NCI-H774 (cell line): ENCODE results near the gene PDE10A.

Experiments
- DNase-seq: peaks from one replicate; lab custom pipeline; 2025; lab: John Stamatoyannopoulos, UW

The PDE10A gene

DNA sequence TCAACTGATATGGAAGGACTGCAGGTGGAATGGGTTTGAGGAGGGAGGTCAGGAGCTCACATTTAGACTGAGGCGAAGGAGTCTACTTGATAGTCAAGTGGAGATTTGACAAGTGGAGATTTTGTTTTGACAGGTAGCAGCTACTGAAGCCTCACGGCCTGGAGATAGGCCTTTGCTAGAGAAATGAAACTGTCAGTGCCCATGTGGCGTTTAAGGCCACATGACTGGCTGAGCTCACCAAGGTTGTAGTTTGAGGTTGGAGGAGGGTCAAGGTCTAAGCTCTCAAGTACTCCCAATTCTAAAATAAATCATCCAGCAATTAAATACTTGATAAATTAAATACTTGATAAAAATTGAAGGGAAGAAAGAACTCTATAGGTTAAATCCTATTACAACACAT, 273.5 kb downstream of the PDE10A start:
- DNase-seq: no peak

DNA sequence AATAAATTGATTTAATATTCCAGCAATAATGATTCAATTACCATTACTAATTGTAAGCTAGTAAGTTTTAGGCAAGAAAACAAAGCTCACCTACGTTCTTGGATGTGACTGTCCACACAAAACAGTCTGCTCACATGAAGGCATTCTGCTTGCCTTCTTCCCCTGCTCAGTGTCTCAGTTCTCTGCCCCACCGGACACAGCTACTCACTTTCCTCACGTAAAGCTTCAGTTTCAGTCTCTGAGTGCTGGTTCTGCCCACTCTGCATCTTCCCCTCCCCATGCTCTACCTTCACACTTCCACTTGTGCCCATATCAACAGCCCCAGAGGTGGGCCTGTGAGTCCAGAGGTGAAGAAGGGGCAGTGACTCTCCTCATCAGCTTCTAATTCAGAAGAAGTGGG, 279.7 kb downstream of the PDE10A start:
- no peak for DNase-seq

GRCh38 chr6:165376100-165376499, 286.9 kb downstream of the PDE10A start:
- DNase-seq: no peak

DNA sequence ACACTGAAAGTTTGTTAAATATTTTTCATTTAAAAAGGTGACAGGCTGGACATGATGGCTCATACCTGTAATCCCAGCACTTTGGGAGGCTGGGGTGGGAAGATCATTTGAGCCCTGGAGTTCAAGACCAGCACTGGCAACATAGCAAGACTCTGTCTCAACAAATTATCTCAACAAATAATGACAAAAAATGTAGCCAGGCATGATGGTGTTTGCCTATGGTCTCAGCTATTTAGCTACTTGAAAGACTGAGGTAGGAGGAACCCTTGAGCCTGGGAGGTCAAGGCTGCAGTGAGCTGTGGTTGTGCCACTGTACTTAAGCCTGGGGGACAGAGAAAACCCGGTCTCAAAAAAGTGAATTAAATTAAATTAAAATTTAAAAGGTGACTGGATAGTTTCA, 297.7 kb downstream of the PDE10A start:
- no peak for DNase-seq

DNA sequence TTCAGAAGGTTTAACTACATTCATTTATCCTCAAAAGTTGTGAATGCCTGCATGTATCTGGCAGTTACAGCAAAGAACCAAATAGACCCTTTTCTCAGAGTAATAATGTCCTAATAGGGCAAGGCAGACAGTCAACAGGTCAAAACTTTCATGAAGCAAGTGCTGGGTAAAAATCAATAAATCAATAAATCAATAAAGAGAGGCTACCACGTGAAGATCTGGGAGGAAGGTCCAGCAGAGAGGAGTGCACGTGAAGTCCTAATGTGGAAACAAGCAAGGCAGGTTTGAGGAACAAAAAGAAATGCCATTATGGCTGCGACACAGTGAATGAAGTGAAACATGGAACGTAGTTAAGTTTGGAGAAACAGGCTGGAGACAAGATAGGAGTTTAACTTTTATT, 317.3 kb downstream of the PDE10A start:
- no peak for DNase-seq

- no peak for DNase-seq
Observed at GRCh38 chr6:165340532-165340931, 322.5 kb downstream of the PDE10A start.

- DNase-seq: no peak
Observed at GRCh38 chr6:165325609-165326008, 337.4 kb downstream of the PDE10A start.

DNA sequence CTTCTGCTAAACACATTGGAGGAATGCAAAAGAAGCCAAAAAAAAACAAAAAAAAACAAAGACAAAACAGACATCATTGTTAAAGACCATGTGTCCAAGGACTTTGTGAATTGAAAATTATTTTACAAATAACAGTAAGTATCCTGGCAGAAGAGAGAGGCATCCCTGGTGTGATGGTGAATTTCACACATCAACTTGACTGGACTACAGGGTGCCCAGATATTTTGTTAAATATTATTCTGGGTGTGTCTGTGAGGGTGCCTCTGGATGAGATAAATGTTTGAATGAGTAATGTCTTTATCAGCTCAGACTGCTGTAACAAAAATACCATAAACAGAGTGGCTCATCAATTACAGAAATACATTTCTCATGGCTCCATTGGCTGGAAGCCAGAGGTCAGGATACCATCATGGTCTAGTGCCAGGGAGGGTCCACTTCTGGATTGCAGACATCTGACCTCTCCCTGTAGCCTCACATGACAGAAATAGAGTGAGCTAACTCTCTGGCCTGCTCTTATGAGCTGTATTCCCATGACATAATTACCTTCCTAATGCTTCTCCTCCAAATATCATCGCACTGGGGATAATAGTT, 341.4 kb downstream of the PDE10A start:
- DNase-seq: no peak

- DNase-seq: no peak
Observed at GRCh38 chr6:165321150-165321549, 341.9 kb downstream of the PDE10A start.

- DNase-seq: no peak
Observed at GRCh38 chr6:165317723-165318122, 345.3 kb downstream of the PDE10A start.

GRCh38 chr6:165308926-165309731, 353.9 kb downstream of the PDE10A start, which contains the start of gene C6orf118:
C6orf118 (minus strand) TSS chr6:165309605; CDS start chr6:165309586, 19 bp downstream.
- peak; percentile 3 for DNase-seq

DNA sequence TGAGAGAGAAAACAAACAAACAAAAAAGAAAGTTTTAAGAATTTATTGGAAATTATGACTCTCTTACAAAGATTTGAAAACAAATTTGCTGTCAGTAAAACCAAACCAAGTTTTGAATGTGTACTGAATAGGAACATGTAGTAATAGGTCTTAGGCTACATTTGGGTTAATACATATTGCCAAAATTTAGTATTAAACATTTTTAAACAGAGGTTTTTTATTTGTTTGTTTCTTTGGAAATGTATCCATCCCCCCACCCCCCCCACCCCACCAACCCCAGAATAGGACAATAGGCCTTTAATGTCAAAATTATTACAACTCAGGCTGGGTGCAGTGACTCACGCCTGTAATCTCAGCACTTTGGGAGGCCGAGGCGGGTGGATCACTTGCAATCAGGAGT, 356.1 kb downstream of the PDE10A start:
- DNase-seq: no peak

- DNase-seq: no peak
Observed at GRCh38 chr6:165301372-165302246, 361.4 kb downstream of the PDE10A start.

GRCh38 chr6:165300422-165300936, 362.6 kb downstream of the PDE10A start:
- DNase-seq: no peak

- DNase-seq: no peak
Observed at GRCh38 chr6:165298875-165299274, 364.2 kb downstream of the PDE10A start.

GRCh38 chr6:165298402-165298801, 364.6 kb downstream of the PDE10A start:
- no peak for DNase-seq

GRCh38 chr6:165292657-165293056, 370.4 kb downstream of the PDE10A start:
- no peak for DNase-seq
